Endometrial microvascular endothelial cells (primary cell): ENCODE data around the gene LRRC71. TPM values are rescaled to one million over a fixed set of nuclear protein-coding genes. Genes with fewer than 3 reads are reported as not detected.

Experiments
- in situ Hi-C: cut with HindIII; loops from 2 replicates; pipeline ENCODE4 v1.10.0; 2017; ENCODE audit warnings: low sequenced_read_pairs, low pct_unique_long_range_greater_than_20kb; ENCODE audit errors: inconsistent ontology term
- total RNA-seq: library from RNA; depleted of rRNA; stranded (reverse); fragments of >200 nt; gene quantifications from one replicate; pipeline ENCODE4 v1.2.3, GENCODE V29; 2015; ENCODE audit errors: inconsistent ontology term

LRRC71 gene
- total RNA-seq, 1 donor from 2014 or later, result not detected

DNA sequence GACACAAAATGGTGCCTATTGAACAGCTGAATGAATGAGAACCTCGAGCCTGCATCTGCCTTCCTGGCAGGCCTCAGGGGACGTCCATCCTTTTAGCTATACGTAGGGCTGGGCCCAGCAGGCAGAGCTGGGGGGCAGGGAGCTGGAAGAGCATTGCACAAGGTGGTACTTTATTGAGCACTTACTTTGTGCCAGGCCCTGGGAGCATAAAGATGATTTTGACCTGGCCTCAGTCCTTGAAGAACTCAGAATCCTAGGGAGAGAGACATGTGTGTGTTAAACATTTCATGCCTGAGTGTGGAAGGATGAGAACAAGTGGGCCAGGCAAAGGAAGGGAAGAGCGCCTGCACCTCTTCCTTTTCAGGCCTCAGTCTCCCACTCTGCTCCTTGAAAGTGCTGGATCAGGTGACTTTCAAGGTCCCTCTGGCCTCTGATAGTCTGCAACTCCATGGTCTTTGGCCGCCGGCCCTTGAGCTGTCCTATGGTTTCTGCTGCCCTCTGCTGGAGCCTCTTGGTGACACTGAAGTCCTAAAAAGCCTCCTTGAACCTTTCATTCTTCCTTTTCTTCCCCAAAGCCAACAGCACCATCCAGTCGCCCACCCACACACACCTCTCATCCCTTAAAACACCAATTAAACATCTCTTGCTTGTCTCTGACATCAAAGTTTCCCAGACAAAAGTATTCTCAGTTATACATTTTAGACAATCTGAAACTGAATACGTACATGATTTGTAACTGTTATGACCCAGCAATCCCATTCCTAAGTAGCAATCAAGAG lies 30.4 kb upstream of the LRRC71 start:
- in situ Hi-C loops, result no loop called here

DNA sequence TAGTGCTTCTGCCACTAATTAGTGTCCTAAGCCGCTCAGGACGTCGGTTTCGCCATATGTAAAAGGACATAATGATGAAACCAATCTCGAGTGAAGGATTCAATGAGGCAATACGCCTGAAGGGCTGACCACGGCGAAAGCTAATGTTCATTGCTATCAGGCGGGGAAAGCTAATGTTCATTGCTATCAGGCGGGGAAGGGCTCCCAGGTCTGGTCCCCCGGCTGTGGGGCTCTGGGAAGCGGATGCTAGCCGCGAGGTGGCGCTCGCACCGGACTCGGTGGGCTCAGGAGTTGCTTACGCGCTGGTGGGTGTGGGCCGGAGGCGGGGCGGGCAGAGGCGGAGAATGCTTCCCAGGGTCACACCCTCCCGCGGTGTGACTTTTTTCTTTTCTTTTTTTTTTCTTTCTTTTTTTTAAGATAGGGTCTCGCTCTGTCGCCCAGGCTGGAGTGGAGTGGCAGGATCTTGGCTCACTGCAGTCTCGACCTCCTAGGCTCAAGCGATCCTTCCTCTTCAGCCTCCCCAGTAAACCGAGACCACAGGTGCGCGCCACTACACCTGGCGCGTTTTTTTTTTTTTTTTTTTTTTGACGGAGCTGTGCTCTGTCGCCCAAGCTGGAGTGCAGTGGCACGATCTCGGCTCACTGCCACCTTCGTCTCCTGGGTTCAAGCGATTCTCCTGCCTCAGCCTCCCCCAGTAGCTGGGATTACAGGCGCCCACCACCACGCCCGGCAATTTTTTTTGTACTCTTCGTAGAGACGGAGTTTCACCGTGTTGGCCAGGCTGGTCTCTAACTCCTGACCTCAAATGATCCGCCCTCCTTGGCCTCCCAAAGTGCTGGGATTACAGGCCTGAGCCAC lies 28.0 kb upstream of the LRRC71 start:
- in situ Hi-C loops, result no loop called here

DNA sequence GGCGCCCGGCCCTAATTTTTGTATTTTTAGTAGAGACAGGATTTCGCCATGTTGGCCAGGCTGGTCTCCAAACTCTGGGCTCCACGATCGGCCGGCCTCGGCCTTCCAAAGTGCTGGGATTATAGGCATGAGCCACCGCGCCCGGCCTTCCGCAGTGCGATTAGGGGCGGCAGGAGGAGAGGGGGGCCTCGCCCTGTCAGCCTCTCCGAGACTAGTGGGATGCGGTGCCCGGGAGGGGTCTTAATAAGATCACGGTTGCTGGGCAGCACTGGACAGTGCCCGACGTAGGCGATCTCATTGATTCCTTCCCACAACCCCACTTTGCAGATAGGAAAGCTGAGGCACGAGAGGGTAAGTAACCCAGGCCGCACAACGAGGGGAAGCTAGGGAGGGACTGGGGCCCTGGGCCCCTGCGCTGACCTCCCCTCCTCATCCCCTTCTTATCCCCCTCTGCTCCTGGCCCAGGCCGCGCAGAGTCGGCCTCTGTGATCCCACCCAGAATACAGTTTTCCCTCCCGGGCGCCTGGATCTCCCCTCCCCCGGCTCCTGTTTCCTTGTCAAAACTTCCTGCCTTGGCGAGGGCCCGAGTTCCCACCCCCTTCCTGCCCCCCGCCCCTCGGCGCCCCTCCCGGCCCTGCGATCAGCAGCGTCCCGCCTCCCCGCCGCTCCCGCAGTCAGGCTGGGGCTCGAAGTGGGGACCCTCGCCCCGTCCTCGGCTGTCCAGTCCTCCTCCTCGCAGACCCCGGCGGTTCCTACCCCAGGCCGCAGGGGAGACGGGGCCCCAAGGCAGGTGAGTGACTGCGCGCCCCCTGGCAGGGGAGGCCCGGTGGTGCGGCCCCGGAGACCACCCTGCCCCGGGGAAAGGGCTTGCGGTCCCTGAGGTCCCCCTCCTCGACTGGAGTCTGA lies 27.1 kb upstream of the LRRC71 start, which contains the start of gene PEAR1:
Gene PEAR1 (plus strand): TSS at position 671 of the 906 bp plus-strand sequence. CDS start 10,209 bp downstream, outside the sequence.
- in situ Hi-C loops, result no loop called here

DNA sequence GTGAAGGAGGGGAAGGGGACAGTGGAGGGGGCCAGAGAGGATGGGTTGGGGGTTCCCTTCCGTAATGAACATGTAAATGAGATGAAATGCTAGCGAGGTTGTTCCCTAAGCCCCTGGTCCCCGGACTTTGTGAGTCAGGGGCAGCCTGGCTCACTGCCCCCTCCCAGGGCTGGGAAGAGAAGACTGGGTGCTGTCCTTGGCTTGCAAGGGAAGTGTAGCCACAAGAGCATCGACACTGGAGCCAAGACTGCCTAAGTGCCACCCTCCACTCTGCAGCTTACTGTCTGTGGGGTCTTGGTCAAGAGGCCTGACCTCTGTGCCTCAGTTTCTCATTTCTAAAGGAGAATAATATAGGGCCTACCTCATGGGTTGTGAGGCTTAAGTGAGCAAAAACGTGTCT lies 26.4 kb upstream of the LRRC71 start:
- in situ Hi-C loops, result no loop called here

DNA sequence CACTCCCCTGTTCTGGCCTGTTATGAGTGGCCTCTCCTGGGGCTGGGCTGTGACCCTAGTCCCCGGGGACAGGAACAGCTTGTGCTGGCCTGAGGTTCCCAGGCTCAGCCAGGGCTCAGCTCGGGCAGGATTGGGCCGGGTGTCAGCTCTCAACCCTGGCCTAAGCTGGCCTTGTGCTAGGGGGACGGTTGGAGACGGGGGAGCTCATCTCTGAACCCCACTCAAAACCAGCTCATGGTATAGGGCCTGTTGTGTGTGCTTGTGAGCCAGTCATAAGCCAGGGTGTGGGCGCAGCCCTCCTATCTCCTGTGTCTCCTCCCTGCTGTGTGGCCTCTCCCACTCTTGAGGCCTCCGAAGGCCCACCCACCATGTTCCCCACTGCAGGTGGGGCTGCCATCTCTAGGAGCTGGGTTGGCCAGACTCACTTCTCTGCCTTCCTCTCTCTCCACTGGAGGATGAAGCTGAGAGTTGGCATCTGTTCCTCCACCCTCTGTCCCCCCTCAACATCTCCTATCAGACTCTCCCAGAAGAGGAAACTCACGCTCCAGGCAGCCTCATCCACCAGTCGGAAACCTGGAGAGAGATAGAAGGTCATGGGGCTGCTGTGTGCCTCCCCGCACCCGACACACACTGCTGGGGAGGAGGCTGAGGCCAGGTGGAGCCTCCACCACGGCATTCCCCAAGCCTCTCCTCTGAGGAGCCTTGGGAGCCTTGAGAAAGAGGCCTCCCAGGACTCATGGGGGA lies 25.5 kb upstream of the LRRC71 start:
- in situ Hi-C loops, result no loop called here

DNA sequence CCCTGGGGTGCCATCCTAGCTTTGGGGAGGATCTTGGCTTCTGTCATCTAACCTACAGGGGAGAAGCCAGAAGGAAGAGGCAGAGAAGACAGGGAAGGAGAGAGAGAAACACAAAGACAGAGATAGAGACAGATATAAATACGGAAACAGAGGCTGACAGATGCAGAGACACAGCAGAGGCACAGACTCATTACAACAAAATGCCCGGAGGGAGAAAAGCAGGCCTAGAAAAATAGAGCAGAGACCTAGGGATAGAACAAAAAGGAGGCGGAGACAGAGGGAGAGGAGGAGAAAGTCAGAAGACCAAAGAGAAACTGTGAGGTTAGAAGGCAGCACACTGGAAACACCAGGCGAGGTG lies 25.0 kb upstream of the LRRC71 start:
- in situ Hi-C loops, result no loop called here

DNA sequence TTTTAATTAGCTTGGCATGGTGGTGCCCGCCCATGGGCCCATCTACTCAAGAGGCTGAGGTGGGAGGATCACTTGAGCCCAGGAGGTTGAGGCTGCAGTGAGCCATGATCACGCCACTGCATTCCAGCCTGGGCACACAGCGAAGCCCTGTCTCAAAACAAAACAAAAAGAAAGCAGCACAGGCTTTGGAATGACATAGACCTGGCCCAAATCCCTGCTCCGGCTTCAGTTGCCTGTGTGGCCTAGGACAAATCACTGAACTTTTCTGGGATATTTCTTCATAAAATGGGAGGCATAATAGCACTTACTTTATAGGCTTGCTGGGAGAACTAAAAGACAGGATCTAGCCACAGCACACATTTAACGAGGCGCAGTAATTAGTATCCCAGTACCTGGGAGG lies 24.5 kb upstream of the LRRC71 start:
- in situ Hi-C loops, result no loop called here

DNA sequence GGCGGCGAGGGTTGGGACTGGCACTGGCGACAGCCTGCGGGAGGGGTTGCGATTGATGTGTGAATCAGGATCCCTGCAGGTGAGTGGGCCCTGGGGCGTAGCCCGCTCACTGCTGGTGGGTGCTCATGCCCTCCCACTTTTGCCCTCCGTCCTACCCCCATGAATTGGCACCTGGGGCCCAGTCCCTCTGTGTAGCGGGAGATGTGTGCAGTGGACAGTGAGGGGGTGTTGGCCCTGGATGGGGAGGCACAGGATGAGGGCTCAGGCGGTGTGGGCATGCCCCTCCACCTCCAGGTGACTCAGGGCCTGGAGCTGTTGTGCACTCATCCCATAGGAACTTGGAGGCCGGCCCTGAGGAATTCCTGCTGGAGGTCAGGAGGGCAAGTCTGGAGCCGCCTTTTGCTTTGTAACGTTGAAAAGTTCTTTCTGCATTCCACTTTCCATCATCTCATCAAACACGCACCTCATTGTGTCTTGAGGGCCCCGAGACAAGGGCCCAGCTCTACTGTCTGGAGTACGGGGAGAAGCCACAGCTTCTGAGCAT lies 23.9 kb upstream of the LRRC71 start:
- in situ Hi-C loops, result no loop called here

DNA sequence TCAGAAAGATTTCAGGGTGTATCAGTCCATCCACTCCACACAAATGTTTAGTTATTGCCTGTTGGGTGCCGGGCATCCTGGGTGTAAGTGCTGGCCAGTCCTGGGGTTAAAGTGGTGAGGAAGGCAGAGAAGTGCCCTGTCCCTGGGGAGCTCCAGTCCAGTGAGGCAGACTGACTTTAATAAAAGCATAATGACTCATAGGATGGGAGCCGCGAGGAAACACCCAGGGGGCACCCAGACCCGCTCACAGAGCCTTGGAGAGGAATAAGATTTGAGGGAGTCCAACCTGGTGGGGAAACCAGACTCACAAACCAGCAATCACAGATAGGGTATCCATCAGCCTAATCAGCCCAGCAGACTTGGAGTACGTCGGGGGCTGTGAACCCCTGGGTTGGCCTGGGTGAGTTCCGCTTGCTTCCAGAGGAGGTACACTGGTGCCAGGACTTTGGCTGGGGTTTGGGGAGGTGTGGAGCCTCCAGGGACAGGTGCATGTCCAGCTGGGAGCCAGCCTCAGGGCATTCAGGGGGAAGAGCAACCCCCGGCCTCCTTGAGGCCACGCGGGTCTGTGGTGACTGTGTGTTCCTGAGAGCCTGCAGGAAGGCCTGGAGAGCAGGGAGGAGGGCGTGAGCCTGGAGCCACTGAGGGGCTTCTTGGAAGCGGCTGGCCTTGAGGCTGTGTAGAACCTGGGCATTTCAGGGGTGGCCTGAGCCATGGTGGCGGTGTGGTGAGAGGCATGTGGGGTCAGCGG lies 23.2 kb upstream of the LRRC71 start:
- in situ Hi-C loops, result no loop called here

DNA sequence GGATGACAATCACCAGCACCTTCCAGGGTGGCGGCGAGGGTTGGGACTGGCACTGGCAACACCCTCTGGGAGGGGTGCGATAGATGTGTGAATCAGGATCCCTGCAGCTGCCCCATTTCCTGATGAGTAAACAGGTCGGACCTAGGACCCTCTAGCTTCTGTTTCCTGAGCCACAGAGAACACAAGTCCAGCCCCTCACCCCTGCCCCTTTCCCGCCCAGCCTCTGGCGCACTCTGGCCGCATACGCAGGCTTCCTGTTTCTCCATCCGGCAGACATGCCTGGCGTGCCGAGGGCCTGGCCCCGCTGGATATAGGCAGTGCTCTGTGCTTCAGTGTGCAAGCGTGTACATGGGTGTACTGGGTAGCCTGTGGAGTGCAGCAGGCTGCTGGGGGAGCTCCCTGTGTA lies 22.3 kb upstream of the LRRC71 start:
- in situ Hi-C loops, result no loop called here

DNA sequence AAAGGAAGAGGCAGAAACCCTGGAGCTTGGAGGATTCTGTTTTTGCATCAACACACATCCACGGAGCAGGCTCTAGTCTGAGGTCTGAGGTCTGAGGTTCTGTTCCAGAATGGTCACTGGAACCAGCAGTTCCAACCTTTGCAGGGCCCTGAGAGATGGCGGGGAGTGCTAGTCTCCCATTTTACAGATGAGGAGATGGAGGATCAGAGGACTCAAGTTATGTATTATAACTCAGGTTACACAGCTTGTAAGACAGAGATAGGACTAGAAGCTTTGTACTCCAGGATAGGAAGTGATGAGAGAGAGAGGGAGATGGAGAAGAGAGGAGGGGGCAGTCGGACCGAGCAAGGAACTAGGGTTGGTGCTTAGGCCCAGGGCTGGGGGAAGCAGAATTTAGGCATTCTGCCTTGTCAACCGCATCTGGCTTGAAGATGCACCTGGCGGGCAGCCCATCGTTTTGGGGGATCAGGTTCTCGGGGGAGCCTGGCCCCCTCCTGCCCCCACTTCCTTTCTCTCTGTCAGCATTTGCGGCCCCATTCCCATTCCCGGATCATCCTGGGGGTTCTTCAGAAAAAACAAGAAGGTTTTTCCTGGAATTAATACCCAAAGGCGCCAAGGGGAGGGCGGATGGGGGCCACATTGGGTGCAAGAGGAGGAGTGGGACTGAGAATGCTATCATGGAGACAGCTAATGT lies 21.3 kb upstream of the LRRC71 start:
- in situ Hi-C loops, result no loop called here

DNA sequence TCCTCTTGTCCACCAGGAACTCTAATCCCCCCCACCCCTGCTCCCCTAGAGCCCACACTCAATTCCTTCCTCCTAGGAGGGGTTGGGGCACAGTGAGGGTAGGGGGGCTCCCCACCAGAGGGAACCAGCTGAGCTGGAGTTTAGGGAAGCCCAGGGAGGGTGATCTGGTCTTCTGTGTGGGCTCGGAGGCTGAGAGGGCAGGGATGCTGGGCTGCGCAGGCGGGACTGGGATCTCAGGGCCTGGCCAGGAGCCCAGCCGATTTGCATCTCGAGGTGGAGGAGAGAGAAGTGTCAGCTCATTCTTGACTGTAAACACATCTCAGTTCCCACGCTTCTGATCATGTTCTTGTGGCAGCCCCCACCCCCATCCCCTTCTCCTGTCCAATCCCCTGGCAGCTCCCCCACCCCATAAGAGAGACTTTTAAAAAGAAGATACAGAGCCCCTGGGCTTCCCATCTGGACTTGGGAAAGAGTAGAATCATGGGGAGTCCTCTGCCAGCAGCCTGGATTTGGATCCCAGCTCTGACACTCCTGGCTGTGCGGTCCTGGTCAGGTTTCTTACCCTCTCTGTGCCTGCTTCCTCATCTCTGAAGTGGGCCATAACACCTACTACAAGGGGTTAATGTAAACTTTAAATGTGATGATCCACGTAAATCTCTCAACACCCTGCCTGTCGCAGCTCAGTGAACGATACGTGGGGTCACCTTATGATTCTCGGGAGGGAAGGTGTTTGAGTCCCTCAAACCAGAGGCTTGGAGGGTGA lies 20.3 kb upstream of the LRRC71 start:
- in situ Hi-C loops, result no loop called here

DNA sequence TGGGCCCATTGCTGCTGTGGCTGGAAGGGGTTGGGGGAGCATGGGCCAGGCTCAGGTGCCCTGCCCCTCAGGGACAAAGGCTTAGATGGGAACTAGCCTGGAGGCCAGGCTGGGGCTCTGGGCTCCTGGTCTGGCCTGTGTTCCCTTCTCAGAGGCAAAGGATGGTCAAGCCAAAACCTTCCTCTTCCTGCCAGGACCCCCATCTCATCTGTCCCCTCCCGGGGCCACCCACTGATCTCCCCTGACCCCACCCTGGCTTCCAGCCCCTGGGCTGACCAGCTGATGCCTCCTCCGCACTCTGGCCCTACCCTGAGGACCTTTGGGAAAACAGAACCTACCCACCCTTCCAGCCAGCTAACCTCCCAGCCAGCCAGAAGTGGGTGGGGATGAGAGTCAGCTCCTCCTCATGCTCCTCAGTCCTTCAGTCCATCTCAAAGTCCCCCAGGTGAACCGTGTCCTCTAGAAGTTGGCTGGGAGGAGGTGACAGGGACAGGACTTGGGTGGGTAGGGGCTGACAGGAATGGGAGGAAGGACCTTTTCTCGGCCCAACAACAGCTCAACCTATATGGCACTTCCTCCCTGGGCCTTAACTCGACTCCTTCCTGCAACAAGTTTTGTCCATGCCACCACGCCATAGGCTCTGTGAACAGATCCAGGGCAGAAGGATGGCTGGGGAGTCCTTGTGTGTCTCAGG lies 19.4 kb upstream of the LRRC71 start:
- in situ Hi-C loops, result no loop called here

DNA sequence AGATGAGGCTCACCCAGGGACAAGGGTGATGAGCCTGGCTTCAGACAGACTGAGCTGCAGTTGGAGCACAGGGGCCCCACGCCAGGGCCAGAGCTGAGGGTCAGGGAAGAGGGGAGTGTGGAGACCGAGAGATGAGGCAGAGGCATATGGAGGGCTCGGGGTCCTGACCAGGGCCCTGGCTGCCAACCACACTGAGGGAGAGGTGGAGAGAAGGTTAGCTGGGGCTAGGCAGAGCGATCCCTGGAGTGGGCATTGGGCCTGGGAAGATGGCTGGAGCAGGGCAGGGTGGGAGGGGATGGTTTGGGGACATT lies 18.9 kb upstream of the LRRC71 start:
- in situ Hi-C loops, result no loop called here

DNA sequence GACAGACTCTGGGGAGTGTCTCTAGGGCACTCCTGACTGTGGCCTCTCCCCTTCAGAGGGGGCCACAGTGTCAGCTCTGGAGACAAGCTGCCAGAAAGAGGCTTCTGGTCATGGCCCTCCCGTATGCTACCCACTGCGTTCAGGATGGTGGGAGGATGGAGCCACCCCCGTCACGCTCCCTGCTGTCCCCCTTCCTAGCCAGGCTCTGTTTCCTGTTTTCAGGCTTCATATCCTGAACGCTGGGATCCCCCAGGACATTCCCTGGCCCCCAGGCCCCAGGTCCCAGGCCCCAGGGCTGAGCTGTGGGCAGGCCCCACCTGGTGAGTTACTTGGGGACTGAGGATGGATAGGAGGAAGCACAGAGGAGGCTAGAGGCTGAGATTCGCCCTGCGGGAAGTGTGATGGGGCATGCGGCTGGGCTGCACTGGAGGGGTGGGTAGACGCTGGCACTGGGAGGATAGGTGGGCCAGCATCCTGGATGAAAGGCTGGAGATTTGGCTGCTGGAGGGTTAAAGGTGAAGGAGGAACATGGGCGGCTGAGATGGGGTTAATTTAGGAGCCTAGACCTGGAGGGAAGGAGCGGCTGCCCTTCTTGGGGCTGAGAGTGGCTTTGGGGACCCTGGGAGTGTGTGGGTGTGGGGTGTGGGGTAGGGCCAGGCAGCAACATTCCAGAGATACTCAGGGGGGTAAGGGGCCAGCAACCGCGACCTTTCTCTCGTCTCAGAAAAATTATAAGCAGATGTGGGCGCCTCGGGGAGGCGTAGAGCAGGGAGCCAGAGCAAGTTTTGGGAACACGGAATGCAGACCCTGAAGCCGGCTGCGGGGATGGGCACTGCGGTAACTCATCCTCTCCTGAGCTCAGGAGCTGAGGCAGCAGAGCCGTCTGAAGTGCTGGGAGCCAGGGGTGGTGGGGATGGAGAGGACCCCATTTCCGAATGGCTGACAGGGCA lies 18.2 kb upstream of the LRRC71 start:
- in situ Hi-C loops, result no loop called here
